Endothelial cell of umbilical vein (primary cell): ENCODE measurements around the gene CSH2. TPM values are rescaled to one million over a fixed set of nuclear protein-coding genes. Genes with fewer than 3 reads are reported as not detected.

ENCODE experiments used
- BruUV-seq: library from RNA; stranded (reverse); fragments of 400-500 nt; replicated peaks from 2 replicates; lab custom pipeline; 2021; lab: Mats Ljungman, UMichigan
- CTCF ChIA-PET: fragments of 300-600, 350-600 bp; sonication (Branson Sonifier 250); formaldehyde crosslinking; loops from one replicate; lab custom pipeline; 2021; ENCODE audit warnings: antibody characterized with exemption, inconsistent platforms; lab: Charles Lee
- POLR2A ChIA-PET: fragments of 300-600, 350-600 bp; sonication (Branson Sonifier 250); formaldehyde crosslinking; loops from one replicate; lab custom pipeline; 2021; ENCODE audit warnings: antibody characterized with exemption, inconsistent platforms; lab: Charles Lee
- DNase-seq: peaks from one replicate; pipeline ENCODE4 v3.0.0-alpha.2; 2011; ENCODE audit warnings: low read depth, low spot score
- FAIRE-seq: peaks from 2 replicates; lab custom pipeline; 2011; peaks lifted over from hg19 to GRCh38; lab: Jason Lieb, UNC
- H2AFZ ChIP-seq: 2 replicates; pipeline ENCODE4 v1.6.0; 2012; ENCODE audit warnings: low read depth, low read length, control low read depth, inconsistent platforms
- H3K27ac ChIP-seq: 2 replicates; pipeline ENCODE4 v1.5.1; 2011; ENCODE audit warnings: low read depth, mild to moderate bottlenecking, control low read depth, low read length, moderate library complexity; ENCODE audit not compliant: insufficient read depth
- H3K27me3 ChIP-seq, 2 experiments: 2 replicates each; pipeline versions ENCODE4 v1.6.0 to v1.6.1; 2011; ENCODE audit warnings: low read length in 2 of 2, mixed read lengths in 1 of 2; ENCODE audit not compliant: control insufficient read depth in 2 of 2, insufficient read depth in 2 of 2
- H3K36me3 ChIP-seq, 2 experiments: 2 replicates in 1 of 2; 3 replicates in 1 of 2; pipeline ENCODE4 v1.5.1; 2011; ENCODE audit warnings: low read length in 2 of 2, mild to moderate bottlenecking in 1 of 2, moderate library complexity in 1 of 2; ENCODE audit not compliant: control insufficient read depth in 2 of 2, insufficient read depth in 2 of 2; ENCODE audit errors: extremely low read depth in 1 of 2
- H3K4me1 ChIP-seq: 3 replicates; pipeline ENCODE4 v1.5.1; 2011; ENCODE audit warnings: mild to moderate bottlenecking, low read length; ENCODE audit not compliant: control insufficient read depth, insufficient read depth; ENCODE audit errors: extremely low read depth
- H3K4me2 ChIP-seq: 2 replicates; pipeline ENCODE4 v1.6.1; 2011; ENCODE audit warnings: low read length, control low read depth, mixed read lengths; ENCODE audit not compliant: insufficient read depth
- H3K4me3 ChIP-seq, 3 experiments: fragments of 200-600 bp in 1 of 3; sonication (generic), shearing (Covaris generic) in 1 of 3; replicated peaks in 1 of 3; 2 replicates each; pipeline ENCODE4 v1.5.1; 2011 to 2016; ENCODE audit warnings: control low read depth in 3 of 3, low read length in 3 of 3, mild to moderate bottlenecking in 2 of 3, inconsistent platforms in 1 of 3, low read depth in 1 of 3, moderate library complexity in 1 of 3; ENCODE audit not compliant: insufficient read depth in 1 of 3
- H3K79me2 ChIP-seq: 2 replicates; pipeline ENCODE4 v1.6.0; 2012; ENCODE audit warnings: low read length, inconsistent platforms; ENCODE audit not compliant: control insufficient read depth, insufficient read depth
- H3K9ac ChIP-seq: replicated peaks from 2 replicates; pipeline ENCODE3; 2011; ENCODE audit warnings: low read length, control low read depth; ENCODE audit not compliant: insufficient read depth; ENCODE audit errors: extremely low read depth
- H3K9me1 ChIP-seq: replicated peaks from 3 replicates; pipeline ENCODE4 v1.6.0; 2011; ENCODE audit warnings: mild to moderate bottlenecking, low read length; ENCODE audit not compliant: control insufficient read depth, insufficient read depth; ENCODE audit errors: extremely low read depth
- H3K9me3 ChIP-seq: replicated peaks from 2 replicates; pipeline ENCODE4 v1.5.1; 2012; ENCODE audit warnings: low read length, inconsistent platforms; ENCODE audit not compliant: control insufficient read depth, insufficient read depth
- H4K20me1 ChIP-seq: replicated peaks from 2 replicates; pipeline ENCODE3; 2011; ENCODE audit warnings: mild to moderate bottlenecking, low read length; ENCODE audit not compliant: control insufficient read depth, insufficient read depth; ENCODE audit errors: extremely low read depth
- CTCF ChIP-seq, 2 donors: IDR thresholded peaks; 1 replicate in 1 of 2; 2 replicates in 1 of 2; pipeline ENCODE4 v1.5.1; 2011; ENCODE audit warnings: low read length in 2 of 2, mild to moderate bottlenecking in 2 of 2, moderate library complexity in 2 of 2, control low read depth in 1 of 2, inconsistent platforms in 1 of 2, low read depth in 1 of 2; ENCODE audit not compliant: insufficient read depth in 1 of 2; ENCODE audit errors: extremely low read depth in 1 of 2
- GATA2 ChIP-seq: IDR thresholded peaks from 2 replicates; pipeline ENCODE4 v1.7.0; 2011; ENCODE audit warnings: low read depth, mild to moderate bottlenecking, moderate library complexity, mixed read lengths, low read length; ENCODE audit not compliant: insufficient read length, insufficient read depth
- MYC ChIP-seq: IDR thresholded peaks from one replicate; pipeline ENCODE4 v1.6.1; 2011; ENCODE audit warnings: mild to moderate bottlenecking, low read depth, low read length
- POLR2AphosphoS5 ChIP-seq: IDR thresholded peaks from 2 replicates; pipeline ENCODE4 v1.6.1; 2012; ENCODE audit warnings: low read depth, mild to moderate bottlenecking, control low read depth, low read length, moderate library complexity; ENCODE audit not compliant: insufficient read depth
- dilution Hi-C: fragments of 300-500 bp; cut with MboI; formaldehyde crosslinking; loops from one replicate; pipeline ENCODE4 v1.15.0; 2019; ENCODE audit warnings: low sequenced_read_pairs; ENCODE audit not compliant: extremely low pct_ligation_motif_present
- intact Hi-C: fragments of 100-400 bp; cut with micrococcal nuclease; formaldehyde crosslinking; loops from one replicate; pipeline ENCODE4 v1.10.0; 2022
- polyA plus RNA-seq, 4 experiments: library from polyadenylated mRNA; depleted of rRNA in 3 of 4; stranded (reverse) in 3 of 4; unstranded in 1 of 4; fragments of >200 nt; gene quantifications; 2 replicates each; pipeline versions ENCODE4 v1.2.1 to v1.2.3, GENCODE V29; 2011 to 2012; ENCODE audit warnings: missing spikeins in 1 of 4
- total RNA-seq: library from RNA; stranded (reverse); gene quantifications from 2 replicates; pipeline ENCODE4 v1.2.3, GENCODE V29; 2021
- TF ChIP-seq, protein P1 (sequence below): IDR thresholded peaks from 2 replicates; pipeline ENCODE4 v1.6.1; 2011; ENCODE audit not compliant: insufficient read depth, insufficient read length

The CSH2 gene
- total and polyA plus RNA-seq, 2 donors (not counting 3 experiments of a cell fraction or from before 2014, with no cell fraction given) = not detected

GRCh38 chr17:63834431-63835166 lies 38.9 kb downstream of the CSH2 start:
- TF ChIP-seq, protein P1, sequence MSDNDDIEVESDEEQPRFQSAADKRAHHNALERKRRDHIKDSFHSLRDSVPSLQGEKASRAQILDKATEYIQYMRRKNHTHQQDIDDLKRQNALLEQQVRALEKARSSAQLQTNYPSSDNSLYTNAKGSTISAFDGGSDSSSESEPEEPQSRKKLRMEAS = no peak
- TF ChIP-seq MYC (peak; percentile 13), GATA2 (no peak), POLR2AphosphoS5 (peak; percentile 46), CTCF (IDR thresholded peaks at IDR 0.05; ENCODE audit: extremely low read depth in 1 of 2, insufficient read depth in 1 of 2, low read depth in 1 of 2, low read length in 2 of 2) (peak; percentile 51 to 76)
- Histone ChIP-seq H3K4me2 (no peak overlapping the region), H3K36me3 (peaks cover 23 to 51% of the 10 kb centered on the region in 2 experiments), H3K27me3 (no peaks in the 10 kb centered on the region), H3K9me3 (no peaks in the 10 kb centered on the region), H4K20me1 (no peaks in the 10 kb centered on the region), H3K4me1 (no peaks in the 10 kb centered on the region), H2AFZ (no peak overlapping the region), H3K9me1 (no peaks in the 10 kb centered on the region), H3K27ac (no peak overlapping the region), H3K79me2 (peaks cover 23% of the 10 kb centered on the region), H3K9ac (no peak overlapping the region), H3K4me3 (no peak overlapping the region)
- DNase-seq = peak; percentile 83
- dilution Hi-C loops = no loop called here
- ChIA-PET CTCF (interaction anchor here (1.1 to 1.8 kb wide), 6 partner anchors 8 to 409 kb away, joined by 3 to 7 read pairs (median 6); no protein-coding TSS in a partner anchor), POLR2A (no interaction called here)
- no TSS peak for BruUV-seq
- intact Hi-C loops = loop anchor here (2.0 kb wide), 1 partner anchor 136 kb away; no protein-coding TSS in a partner anchor
- peak; percentile 80 for FAIRE-seq
